Thyroid gland (tissue), 4 donors: Measurements from ENCODE around the gene RIPOR2.
"Not testable (repeated sequence)": the region's sequence is repeated elsewhere in the genome, so short reads cannot be mapped to it uniquely, and the experiment has no call there.

Source experiments
- CTCF ChIP-seq, 6 experiments: fragments of 200-600 bp in 3 of 6; fragments of 450-650 bp in 3 of 6; sonication (generic) in 3 of 6; IDR thresholded peaks; one replicate each; pipeline ENCODE4 v1.5.1; 2016 to 2019; ENCODE audit warnings: antibody characterized with exemption in 6 of 6, mild to moderate bottlenecking in 2 of 6, inconsistent platforms in 1 of 6, moderate library complexity in 1 of 6
- POLR2A ChIP-seq, 2 donors: fragments of 450-650 bp; IDR thresholded peaks; one replicate each; pipeline ENCODE4 v1.6.1; 2017; ENCODE audit warnings: antibody characterized with exemption in 2 of 2, mild to moderate bottlenecking in 2 of 2, moderate library complexity in 1 of 2

GRCh38 chr6:24914082-24914481 lies 21.7 kb downstream of the RIPOR2 start:
- TF ChIP-seq CTCF, POLR2A (IDR thresholded peaks at IDR 0.05): not testable (repeated sequence)
